CD14-positive monocyte (primary cell): ENCODE results near the gene CFD. TPM values are rescaled to one million over a fixed set of nuclear protein-coding genes. Genes with fewer than 3 reads are reported as not detected.

Source experiments
- DNase-seq, 3 donors: peaks; one replicate each; pipeline ENCODE4 v3.0.0-alpha.2; 2011 to 2022
- H2AFZ ChIP-seq: 2 replicates; pipeline ENCODE4 v1.6.0; 2012; ENCODE audit warnings: mild to moderate bottlenecking, low read depth, low read length, inconsistent platforms; ENCODE audit not compliant: insufficient read depth, poor library complexity, severe bottlenecking
- H3K27ac ChIP-seq, 2 donors: 1 replicate in 1 of 2; 2 replicates in 1 of 2; pipeline ENCODE4 v1.5.1; 2012 to 2013; ENCODE audit warnings: low read length in 2 of 2, control low read depth in 1 of 2, inconsistent platforms in 1 of 2, low read depth in 1 of 2, mild to moderate bottlenecking in 1 of 2
- H3K27me3 ChIP-seq, 2 donors: one replicate each; pipeline versions ENCODE4 v1.6.0 to v1.6.1; 2011 to 2013; ENCODE audit warnings: low read length in 2 of 2; ENCODE audit not compliant: control insufficient read depth in 2 of 2, insufficient read depth in 2 of 2
- H3K36me3 ChIP-seq, 2 donors: replicated peaks in 1 of 2; 1 replicate in 1 of 2; 2 replicates in 1 of 2; pipeline versions ENCODE4 v1.5.1 to v1.6.1; 2012 to 2013; ENCODE audit warnings: low read length in 2 of 2, control low read depth in 1 of 2, inconsistent platforms in 1 of 2, mild to moderate bottlenecking in 1 of 2; ENCODE audit not compliant: insufficient read depth in 2 of 2, control insufficient read depth in 1 of 2
- H3K4me1 ChIP-seq, 2 donors: 1 replicate in 1 of 2; 2 replicates in 1 of 2; pipeline versions ENCODE4 v1.5.1 to v1.6.1; 2012 to 2013; ENCODE audit warnings: low read length in 2 of 2, control low read depth in 1 of 2, inconsistent platforms in 1 of 2, mild to moderate bottlenecking in 1 of 2, moderate library complexity in 1 of 2; ENCODE audit not compliant: insufficient read depth in 2 of 2, control insufficient read depth in 1 of 2
- H3K4me2 ChIP-seq: replicated peaks from 2 replicates; pipeline ENCODE3; 2012; ENCODE audit warnings: low read length, moderate library complexity, mild to moderate bottlenecking; ENCODE audit not compliant: poor library complexity, severe bottlenecking; ENCODE audit errors: extremely low read depth
- H3K4me3 ChIP-seq, 3 experiments: fragments of 200-600 bp in 1 of 3; sonication (generic) in 1 of 3; replicated peaks in 1 of 3; 1 replicate in 2 of 3; 2 replicates in 1 of 3; pipeline ENCODE4 v1.5.1; 2011 to 2013; ENCODE audit warnings: low read length in 3 of 3, mild to moderate bottlenecking in 3 of 3, control low read depth in 2 of 3, low read depth in 2 of 3, inconsistent platforms in 1 of 3, moderate library complexity in 1 of 3
- H3K79me2 ChIP-seq: 2 replicates; pipeline ENCODE4 v1.6.0; 2012; ENCODE audit warnings: mild to moderate bottlenecking, control low read depth, inconsistent platforms, low read length, moderate library complexity; ENCODE audit not compliant: insufficient read depth
- H3K9ac ChIP-seq: 2 replicates; pipeline ENCODE4 v1.6.0; 2017; ENCODE audit warnings: low read length, mild to moderate bottlenecking; ENCODE audit not compliant: insufficient read depth, poor library complexity, severe bottlenecking
- H3K9me3 ChIP-seq, 2 donors: replicated peaks in 1 of 2; 1 replicate in 1 of 2; 2 replicates in 1 of 2; pipeline versions ENCODE4 v1.5.1 to v1.6.1; 2012 to 2013; ENCODE audit warnings: low read length in 2 of 2, control low read depth in 1 of 2; ENCODE audit not compliant: control insufficient read depth in 1 of 2, insufficient read depth in 1 of 2
- H4K20me1 ChIP-seq: 2 replicates; pipeline ENCODE4 v1.6.0; 2012; ENCODE audit warnings: mild to moderate bottlenecking, low read length, control low read depth, moderate library complexity; ENCODE audit not compliant: insufficient read depth
- H3K27ac Mint-ChIP-seq, 7 donors: one replicate each; pipeline ENCODE4 v1.8.0; 2020; ENCODE audit warnings: mild to moderate bottlenecking in 7 of 7, mixed read lengths in 7 of 7, moderate library complexity in 6 of 7, inconsistent platforms in 2 of 7
- H3K27me3 Mint-ChIP-seq, 3 donors: one replicate each; pipeline ENCODE4 v1.8.0; 2021 to 2022; ENCODE audit warnings: low read depth in 3 of 3, mild to moderate bottlenecking in 3 of 3, mixed read lengths in 3 of 3, moderate library complexity in 3 of 3, inconsistent platforms in 1 of 3
- H3K36me3 Mint-ChIP-seq, 2 donors: one replicate each; pipeline ENCODE4 v1.8.0; 2020; ENCODE audit warnings: mixed read lengths in 2 of 2, inconsistent platforms in 1 of 2, mild to moderate bottlenecking in 1 of 2
- H3K4me1 Mint-ChIP-seq: one replicate; pipeline ENCODE4 v1.8.0; 2020; ENCODE audit warnings: mild to moderate bottlenecking, mixed read lengths
- H3K4me3 Mint-ChIP-seq, 2 donors: one replicate each; pipeline ENCODE4 v1.8.0; 2020; ENCODE audit warnings: mild to moderate bottlenecking in 2 of 2, mixed read lengths in 2 of 2, moderate library complexity in 1 of 2
- H3K9me3 Mint-ChIP-seq, 7 donors: one replicate each; pipeline ENCODE4 v1.8.0; 2020 to 2022; ENCODE audit warnings: mixed read lengths in 7 of 7, mild to moderate bottlenecking in 6 of 7, moderate library complexity in 6 of 7, inconsistent platforms in 2 of 7
- WGBS: methylation state at CpG from one replicate; pipeline ENCODE4 v1.1.5; 2013; ENCODE audit warnings: missing lambda C conversion rate; ENCODE audit not compliant: insufficient coverage; 5-methylcytosine and 5-hydroxymethylcytosine counted together
- intact Hi-C, 2 donors: fragments of 100-400 bp; cut with micrococcal nuclease; formaldehyde crosslinking; loops; one replicate each; pipeline versions ENCODE4 v1.15.0 to v1.15.1; 2023
- polyA plus RNA-seq, 3 donors: library from polyadenylated mRNA; depleted of rRNA in 1 of 3; unstranded in 2 of 3; stranded (reverse) in 1 of 3; fragments of 300-500 nt in 2 of 3; fragments of >200 nt in 1 of 3; fragmentation: Illumina TruSeq in 2 of 3; gene quantifications; 1 replicate in 2 of 3; 2 replicates in 1 of 3; pipeline ENCODE4 v1.2.3, GENCODE V29; 2012 to 2021
- TF ChIP-seq, protein P1 (sequence below): fragments of 200-600 bp; IDR thresholded peaks from one replicate; pipeline ENCODE4 v1.8.0; 2022; ENCODE audit warnings: antibody characterized with exemption, mild to moderate bottlenecking

CFD gene
- polyA plus RNA-seq, 3 donors, result 272 to 862 (median 654) TPM

DNA sequence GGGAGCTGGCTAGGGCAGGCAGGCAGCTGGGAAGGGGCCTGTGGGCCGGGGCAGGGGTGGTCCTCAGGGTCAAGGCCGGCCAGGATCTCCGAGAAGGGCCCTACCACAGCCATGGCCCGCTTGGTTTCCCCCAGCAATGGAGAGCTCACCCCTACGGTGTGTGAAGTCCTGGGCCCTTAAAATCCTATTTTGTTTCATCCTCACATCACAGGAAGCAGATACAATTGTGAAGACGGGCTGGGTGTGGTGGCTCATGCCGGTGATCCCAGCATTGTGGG, 42.6 kb downstream of the CFD start:
- H3K4me3 ChIP-seq, result no peak overlapping the region
- 100% methylated on average over 1 of the region's 7 CpGs for WGBS
- no peaks in the 10 kb centered on the region for H3K27me3 ChIP-seq
- no peak overlapping the region for H3K4me2 ChIP-seq
- H3K4me1 ChIP-seq, result peaks cover 3 to 4% of the 10 kb centered on the region in 2 donors
- no peak overlapping the region for H3K27ac ChIP-seq
- DNase-seq, result no peak
- peaks cover 34% of the 10 kb centered on the region for H3K79me2 ChIP-seq
- no peak overlapping the region for H3K9ac ChIP-seq
- TF ChIP-seq, protein P1, sequence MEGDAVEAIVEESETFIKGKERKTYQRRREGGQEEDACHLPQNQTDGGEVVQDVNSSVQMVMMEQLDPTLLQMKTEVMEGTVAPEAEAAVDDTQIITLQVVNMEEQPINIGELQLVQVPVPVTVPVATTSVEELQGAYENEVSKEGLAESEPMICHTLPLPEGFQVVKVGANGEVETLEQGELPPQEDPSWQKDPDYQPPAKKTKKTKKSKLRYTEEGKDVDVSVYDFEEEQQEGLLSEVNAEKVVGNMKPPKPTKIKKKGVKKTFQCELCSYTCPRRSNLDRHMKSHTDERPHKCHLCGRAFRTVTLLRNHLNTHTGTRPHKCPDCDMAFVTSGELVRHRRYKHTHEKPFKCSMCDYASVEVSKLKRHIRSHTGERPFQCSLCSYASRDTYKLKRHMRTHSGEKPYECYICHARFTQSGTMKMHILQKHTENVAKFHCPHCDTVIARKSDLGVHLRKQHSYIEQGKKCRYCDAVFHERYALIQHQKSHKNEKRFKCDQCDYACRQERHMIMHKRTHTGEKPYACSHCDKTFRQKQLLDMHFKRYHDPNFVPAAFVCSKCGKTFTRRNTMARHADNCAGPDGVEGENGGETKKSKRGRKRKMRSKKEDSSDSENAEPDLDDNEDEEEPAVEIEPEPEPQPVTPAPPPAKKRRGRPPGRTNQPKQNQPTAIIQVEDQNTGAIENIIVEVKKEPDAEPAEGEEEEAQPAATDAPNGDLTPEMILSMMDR, result no peak
- intact Hi-C loops, result no loop called here
- Mint-ChIP-seq H3K4me1 (peaks cover 8% of the 10 kb centered on the region), H3K36me3 (peaks cover 36 to 76% of the 10 kb centered on the region in 2 donors), H3K27ac (no peak overlapping the region), H3K4me3 (no peak overlapping the region), H3K9me3 (no peaks in the 10 kb centered on the region), H3K27me3 (peaks cover 0 to 4% (median 0%) of the 10 kb centered on the region in 3 donors)
- peaks cover 31 to 41% of the 10 kb centered on the region in 2 donors for H3K36me3 ChIP-seq
- H4K20me1 ChIP-seq, result peaks cover 85% of the 10 kb centered on the region
- no peaks in the 10 kb centered on the region for H3K9me3 ChIP-seq
- no peak overlapping the region for H2AFZ ChIP-seq

DNA sequence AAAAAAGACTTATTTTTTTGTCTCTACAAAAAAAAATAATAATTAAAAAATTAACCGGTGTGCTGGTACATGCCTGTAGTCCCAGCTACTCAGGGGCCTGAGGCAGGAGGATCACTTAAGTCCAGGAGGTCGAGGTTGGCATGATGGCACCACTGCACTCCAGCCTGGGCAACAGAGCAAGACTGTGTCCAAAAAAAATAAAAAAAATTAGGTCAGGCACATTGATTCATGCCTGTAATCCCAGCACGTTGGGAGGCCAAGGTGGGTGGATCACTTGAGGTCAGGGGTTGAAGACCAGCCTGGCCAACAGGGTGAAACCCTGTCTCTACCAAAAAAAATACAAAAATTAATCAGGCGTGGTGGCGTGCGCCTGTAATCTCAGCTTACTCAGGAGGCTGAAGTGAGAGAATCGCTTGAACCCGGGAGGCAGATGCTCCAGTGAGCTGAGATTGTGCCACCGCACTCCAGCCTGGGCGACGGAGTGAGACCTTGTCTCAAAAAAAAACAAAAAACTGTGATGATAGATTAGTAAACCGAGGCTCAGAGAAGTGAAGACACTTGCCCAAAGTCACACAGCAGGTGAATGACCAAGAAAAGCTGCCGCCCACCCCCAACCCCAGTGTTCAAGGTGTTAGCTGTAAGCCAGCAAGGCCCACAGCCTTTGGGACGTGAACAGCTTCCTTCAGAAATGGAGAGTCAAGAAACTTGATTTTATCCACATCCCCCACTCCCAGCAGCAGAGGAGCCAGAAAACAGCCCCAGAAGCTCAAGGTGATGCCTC, 43.2 kb downstream of the CFD start:
- H3K4me2 ChIP-seq, result no peak overlapping the region
- peaks cover 25 to 35% of the 10 kb centered on the region in 2 donors for H3K36me3 ChIP-seq
- peaks cover 86% of the 10 kb centered on the region for H4K20me1 ChIP-seq
- TF ChIP-seq, protein P1, result no peak
- H3K27me3 ChIP-seq, result no peaks in the 10 kb centered on the region
- peaks cover 9 to 10% of the 10 kb centered on the region in 2 donors for H3K4me1 ChIP-seq
- no peaks in the 10 kb centered on the region for H3K9me3 Mint-ChIP-seq
- no peak overlapping the region for H3K4me3 ChIP-seq
- no peak overlapping the region for H3K27ac ChIP-seq
- H3K9me3 ChIP-seq, result no peaks in the 10 kb centered on the region
- peaks cover 14% of the 10 kb centered on the region for H3K4me1 Mint-ChIP-seq
- no peak overlapping the region for H3K27ac Mint-ChIP-seq
- no peak for DNase-seq
- peaks cover 31 to 70% of the 10 kb centered on the region in 2 donors for H3K36me3 Mint-ChIP-seq
- WGBS, result 100% methylated on average over 8 of the region's 14 CpGs
- H2AFZ ChIP-seq, result no peak overlapping the region
- no peak overlapping the region for H3K4me3 Mint-ChIP-seq
- H3K79me2 ChIP-seq, result peaks cover 40% of the 10 kb centered on the region
- H3K27me3 Mint-ChIP-seq, result peaks cover 0 to 3% (median 0%) of the 10 kb centered on the region in 3 donors
- intact Hi-C loops, result no loop called here
- no peak overlapping the region for H3K9ac ChIP-seq
